GM19035 (cell line): ENCODE measurements around the gene ZNF436.
"Not testable (repeated sequence)": the region's sequence is repeated elsewhere in the genome, so short reads cannot be mapped to it uniquely, and the experiment has no call there.

Source experiments
- ATAC-seq: cut with Tn5 transposase; IDR thresholded peaks from one replicate; pipeline ENCODE4 v1.9.1; 2021; ENCODE audit not compliant: unreplicated experiment

The ZNF436 gene

GRCh38 chr1:23322770-23323169 lies 46.9 kb downstream of the ZNF436 start:
- ATAC-seq, result no peak

GRCh38 chr1:23310280-23310679 lies 59.4 kb downstream of the ZNF436 start:
- not testable (repeated sequence) for ATAC-seq
